HG03460 (cell line): ENCODE results near the gene CARM1.

ENCODE experiments used
- ATAC-seq: cut with Tn5 transposase; IDR thresholded peaks from one replicate; pipeline ENCODE4 v1.9.1; 2021; ENCODE audit not compliant: unreplicated experiment

Gene CARM1

DNA sequence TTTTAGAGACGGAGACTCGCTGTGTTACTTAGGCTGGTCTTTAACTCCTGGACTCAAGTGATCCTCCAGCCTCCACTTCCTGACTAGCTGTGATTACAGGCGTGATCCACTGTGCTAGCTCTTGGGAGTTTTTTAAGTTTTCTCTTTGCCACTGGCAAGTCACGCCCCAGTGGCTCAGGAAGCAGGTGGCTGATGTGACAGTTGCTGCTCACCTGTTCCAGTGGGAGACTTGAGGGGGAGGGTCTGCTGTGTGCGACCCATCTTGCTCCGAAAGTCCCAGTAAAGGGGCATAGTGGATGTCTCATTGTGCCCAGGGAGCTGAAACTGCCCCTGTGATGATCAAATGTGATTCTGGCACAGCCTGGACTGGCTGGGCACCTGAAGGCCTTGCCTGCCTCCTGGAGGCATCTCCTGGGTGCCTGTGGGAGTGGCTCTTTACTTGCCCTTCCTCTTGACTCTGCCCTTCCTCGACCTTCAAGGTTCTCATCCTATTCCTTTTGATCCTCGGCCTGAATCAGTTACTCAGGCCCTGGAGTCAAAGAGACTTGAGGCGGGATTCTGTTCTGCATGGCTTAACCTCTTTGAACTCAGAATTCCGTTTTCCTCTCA is 97.3 kb downstream of the CARM1 start:
- no peak for ATAC-seq

DNA sequence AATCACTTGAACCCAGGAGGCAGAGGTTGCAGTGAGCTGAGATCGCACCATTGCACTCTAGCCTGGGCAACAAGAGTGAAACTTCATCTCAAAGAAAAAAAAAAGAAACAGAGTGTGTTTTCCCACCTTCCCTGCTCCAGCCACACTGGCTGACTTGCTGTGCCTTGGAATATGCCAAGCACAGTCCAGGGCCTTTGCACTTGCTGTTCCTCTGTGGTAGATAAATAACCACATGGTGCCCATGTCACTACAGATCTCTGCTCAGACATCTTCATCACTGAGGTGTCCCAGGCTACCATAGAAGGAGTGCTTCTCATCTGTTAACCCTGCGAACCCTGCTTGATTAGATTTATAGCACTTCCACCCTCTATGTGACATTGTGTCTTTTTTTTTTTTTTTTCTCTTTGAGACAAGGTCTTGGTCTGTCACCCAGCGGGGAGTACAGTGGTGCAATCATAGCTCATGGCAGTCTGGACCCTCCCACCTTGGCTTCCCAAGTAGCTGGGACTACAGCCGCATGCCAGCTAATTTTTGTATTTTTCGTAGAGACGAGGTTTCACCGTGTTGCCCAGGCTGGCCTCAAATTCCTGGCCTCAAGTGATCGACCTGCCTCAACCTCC is 99.9 kb downstream of the CARM1 start:
- no peak for ATAC-seq
